GM18870 (cell line): Measurements from ENCODE around the gene RABAC1.
"Not testable (repeated sequence)": the region's sequence is repeated elsewhere in the genome, so short reads cannot be mapped to it uniquely, and the experiment has no call there.

ENCODE experiments used
- ATAC-seq: cut with Tn5 transposase; IDR thresholded peaks from one replicate; pipeline ENCODE4 v1.9.1; 2021; ENCODE audit warnings: moderate library complexity; ENCODE audit not compliant: unreplicated experiment

RABAC1 gene

DNA sequence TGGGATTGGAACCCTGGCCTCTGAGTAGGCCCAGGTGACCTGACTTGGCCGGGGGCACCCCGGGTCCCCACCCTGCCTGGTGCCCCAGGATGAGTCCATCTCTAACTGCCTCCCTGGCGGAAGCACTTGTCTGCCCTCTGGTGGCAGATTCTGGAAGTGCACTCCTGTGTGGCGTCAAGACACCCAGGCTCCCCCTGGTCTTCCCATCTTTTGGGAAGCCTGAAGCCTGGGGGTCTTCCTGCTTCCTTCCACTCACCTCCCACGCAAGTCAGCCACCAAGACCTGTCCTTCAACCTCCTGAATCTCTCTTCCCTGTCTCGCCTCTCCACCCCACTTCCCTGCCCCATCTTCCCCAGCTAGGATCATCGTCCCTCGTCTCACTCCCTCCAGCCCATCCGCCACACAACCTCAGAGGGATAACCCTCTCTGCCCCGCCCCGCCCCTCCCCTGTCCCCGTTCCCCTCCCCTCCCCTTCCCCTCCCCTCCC lies 7.4 kb downstream of the RABAC1 start:
- no peak for ATAC-seq

DNA sequence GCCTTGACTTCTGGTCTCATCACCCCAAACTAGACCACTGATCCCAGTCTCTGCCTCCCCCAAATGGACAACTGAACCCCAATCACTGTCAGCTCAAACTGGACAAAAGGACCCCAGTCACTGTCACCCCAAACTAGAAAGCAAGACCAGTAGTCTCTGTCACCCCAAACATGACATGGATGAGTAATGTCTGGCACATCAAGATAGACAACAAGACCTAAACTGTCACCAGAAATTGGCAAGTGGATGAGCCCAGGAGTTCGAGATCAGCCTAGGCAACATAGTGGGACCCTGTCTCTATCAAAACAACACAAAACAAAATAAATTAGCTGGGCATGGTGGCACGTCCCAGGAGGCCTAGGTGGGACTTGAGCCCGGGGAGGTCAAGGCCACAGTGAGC lies 12.0 kb downstream of the RABAC1 start:
- ATAC-seq = no peak

DNA sequence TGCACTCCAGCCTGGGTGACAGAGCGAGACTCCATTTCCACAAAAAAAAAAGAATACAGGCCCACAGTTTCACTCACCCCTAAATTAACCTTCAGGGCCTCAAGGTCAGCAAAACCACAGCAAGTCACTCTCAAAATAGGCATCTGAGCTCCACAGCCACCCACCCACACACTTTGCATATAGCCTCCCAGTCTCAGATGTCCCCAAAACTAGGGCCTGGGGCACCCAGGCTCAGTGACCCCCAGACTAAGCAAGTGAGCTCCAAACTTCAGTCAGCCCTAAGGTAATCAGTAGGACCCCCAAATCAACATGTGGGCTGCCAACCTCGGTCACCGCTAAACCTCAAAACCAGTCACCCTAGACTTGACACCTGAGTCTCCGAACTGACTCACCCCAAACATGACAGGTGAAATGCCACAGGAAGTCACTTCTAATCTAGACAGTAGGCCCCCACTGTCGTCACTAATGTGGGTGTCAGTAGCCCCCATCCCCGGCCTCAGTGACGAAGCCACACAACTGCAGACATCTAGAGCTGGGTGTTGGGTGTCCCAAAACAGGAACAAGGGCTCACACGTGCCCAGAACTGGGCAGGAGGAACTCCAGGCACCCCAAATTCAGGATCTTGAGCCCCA lies 13.9 kb downstream of the RABAC1 start:
- ATAC-seq = peak; percentile 81

DNA sequence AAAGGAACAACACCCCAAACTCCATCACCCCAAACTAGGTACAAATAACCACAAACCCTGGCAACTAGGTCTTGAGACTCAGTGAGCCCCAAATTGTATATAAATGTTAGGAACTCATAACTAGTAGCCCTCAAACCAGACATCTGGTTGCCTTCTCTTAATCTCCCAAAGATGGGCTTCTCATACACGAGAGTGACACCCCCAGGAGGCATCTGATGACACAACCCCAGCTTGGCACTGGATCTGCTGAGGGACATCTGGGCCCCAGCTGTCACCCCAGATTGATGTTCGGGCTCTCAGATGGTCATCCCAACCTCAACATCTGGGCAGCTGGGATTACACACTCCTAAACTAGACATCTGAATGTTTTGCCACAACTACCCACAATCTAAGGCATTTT lies 14.8 kb downstream of the RABAC1 start:
- no peak for ATAC-seq

DNA sequence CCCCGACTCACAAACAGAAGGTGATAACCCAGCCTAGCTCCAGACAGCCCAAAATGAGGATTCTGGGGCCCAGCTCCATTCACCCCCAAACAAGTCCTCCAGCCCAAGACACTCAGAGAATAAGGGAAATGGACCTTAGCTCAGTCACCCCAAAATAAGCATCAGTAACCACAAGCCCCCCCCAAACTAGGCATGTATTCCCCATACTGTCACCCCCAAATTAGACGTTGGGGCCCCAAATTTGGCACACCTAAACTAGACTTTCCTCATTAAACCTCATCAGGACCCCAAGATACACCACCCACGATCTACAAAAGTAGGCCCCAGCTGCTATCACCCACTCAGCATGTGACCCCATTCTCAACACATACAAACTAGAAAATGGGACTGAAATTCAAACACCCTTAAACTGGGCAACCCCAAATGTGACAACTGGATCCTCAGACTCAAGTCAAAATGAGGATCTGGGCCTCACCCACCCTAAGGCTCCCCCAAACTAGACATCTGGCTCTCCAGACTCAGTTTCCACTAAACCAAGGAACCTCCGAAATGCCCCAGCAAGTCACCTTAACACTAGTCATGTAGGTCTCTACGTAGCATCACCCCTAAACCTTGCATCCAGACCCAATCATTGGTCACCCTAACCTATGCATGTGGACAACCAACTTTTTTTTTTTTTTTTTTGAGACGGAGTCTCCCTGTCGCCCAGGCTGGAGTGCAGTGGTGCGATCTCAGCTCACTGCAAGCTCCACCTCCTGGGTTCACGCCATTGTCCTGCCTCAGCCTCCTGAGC lies 17.5 kb downstream of the RABAC1 start:
- no peak for ATAC-seq

DNA sequence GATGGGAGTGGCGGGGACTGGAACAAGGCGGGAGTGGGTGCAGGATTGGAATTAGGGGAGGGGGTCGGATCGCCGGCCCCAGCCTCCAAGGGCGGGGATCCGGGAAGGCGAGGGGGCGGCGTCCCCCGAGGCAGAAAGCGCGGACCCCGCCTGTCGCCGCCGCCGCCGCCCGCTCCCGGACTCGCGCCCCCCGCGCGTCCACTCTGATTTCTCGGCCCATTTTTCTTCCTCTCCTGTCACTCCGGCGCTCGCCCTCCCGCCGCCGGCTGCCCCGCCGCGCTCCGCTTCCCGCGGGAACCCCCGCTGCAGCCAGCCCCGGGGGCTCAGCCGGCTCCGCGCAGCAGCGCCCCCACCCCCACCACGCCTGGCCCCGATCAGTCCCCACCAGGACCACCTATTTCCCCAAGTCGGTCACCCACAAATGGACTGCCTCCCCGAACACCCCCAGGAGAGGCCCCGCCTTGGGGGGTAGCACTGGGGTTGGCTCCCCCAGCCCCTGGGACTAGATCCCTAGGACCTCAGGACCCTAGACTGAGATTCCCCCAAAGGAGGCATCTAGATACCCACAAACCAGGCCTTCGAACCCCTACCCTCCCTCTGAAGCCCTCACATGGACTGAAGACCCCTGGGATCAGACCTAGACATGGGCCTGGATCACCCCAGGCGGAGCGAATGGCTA lies 18.3 kb downstream of the RABAC1 start:
- ATAC-seq = no peak

DNA sequence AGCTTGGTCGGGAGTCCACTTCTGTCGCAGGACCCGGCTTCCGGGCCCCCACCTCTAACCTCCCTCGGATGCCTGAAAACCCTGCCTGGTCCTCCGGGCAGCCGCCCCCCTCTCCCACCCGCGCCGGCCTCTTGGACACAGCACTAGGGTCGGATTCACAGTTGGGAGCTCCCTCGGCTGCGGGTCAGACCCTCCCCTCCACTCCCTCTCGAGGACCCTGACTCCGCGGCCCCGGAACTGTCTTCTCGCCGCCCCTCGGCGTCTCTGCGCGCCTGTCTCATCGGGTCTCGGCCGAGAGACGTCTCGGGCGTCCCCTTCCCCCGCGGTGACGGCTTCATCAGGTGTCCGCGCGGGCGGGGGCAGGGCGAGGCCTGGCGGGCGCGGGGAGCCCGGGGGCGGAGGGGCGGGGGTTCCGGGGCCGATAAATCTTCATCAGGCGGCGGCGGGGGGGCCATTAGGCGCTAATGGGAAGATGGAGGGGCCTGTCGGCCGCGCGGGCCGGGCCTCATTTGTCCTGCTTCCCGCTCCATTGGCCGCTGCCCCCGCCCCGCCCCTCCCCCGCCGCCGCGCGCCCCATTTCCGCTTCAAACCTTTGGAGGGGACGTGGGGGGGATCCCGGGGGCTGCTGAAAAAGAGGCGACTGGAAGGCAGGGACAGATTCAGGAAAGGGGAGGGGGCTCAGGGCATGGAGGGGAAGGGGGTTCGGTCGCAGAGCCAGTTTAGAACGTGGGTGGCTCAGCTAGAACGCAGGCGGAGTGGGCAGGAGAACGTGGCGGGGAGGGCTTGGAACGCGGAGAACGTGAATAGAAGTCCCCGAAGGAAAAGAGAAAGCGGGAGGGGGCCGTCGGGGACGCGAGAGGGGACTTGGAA lies 19.0 kb downstream of the RABAC1 start:
- ATAC-seq = no peak

DNA sequence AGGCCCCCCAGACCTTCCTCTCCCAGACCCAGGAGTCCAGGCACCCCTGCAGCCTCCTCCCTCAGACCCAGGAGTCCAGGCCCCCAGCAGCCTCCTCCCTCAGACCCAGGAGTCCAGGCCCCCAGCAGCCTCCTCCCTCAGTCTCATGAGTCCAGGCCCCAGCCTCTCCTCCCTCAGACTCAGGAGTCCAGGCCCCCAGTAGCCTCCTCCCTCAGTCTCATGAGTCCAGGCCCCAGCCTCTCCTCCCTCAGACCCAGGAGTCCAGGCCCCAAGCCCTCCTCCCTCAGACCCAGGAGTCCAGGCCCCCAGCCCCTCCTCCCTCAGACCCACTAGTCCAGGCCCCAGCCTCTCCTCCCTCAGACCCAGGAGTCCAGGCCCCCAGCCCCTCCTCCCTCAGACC lies 19.9 kb downstream of the RABAC1 start:
- ATAC-seq = not testable (repeated sequence)

DNA sequence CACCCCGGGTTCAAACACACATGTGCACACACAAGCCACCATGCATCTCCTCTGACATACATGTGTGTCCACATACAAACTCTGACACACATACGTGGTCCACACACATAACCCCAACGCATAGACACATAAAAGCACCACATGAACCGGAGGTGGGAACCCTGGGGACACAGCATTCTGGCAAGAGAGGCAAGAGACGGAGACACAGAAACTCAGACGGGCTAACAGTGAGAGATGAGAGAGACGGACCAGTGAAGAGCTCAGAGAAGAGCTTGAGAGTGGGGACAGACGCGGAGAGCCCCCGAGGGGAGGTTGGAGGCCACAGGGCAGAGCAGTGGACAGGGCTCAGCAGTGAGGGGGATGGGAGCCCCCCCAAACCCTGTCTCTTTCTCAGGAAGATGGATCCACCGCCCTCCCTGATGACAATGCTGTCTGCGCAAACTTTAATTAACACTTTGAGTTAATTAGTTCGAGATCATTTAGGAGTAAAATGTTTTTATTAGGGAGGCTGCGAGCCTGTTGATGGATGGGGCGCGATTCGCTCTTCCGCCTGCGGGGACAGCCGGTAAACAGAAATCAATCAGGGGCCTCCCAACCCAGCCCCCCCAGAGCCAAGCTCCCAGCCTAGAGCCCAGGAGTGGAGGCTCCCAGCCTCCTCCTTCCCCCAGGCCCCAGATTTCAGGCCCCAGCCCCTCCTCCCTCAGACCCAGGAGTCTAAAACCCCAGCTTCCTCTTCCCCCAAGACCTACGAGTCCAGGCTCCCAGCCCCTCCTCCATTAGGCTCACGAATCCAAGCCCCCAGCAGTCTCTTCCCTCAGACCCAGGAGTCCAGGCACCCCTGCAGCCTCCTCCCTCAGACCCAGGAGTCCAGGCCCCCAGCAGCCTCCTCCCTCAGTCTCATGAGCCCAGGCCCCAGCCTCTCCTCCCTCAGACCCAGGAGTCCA lies 21.3 kb downstream of the RABAC1 start:
- ATAC-seq = no peak

DNA sequence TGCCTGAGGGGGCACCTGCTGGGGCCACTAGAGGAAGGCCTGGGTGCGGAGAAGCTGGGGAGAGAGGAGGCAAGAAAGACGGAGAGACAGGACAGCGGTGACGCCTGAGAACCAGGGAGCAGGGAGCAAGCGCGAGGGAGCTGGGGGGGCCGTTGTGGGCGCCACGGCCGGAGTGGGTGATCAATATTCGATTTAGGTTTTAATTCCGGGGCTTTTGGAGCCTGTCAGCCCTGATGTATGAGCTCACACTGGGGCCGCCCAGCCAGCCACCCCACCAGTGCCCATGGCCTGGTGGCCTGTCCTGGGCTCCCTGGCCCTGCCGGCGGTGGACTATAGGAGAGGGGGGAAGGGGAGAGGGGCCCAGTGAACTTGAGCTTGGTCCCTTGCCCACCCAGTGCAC lies 22.2 kb downstream of the RABAC1 start:
- ATAC-seq = no peak

DNA sequence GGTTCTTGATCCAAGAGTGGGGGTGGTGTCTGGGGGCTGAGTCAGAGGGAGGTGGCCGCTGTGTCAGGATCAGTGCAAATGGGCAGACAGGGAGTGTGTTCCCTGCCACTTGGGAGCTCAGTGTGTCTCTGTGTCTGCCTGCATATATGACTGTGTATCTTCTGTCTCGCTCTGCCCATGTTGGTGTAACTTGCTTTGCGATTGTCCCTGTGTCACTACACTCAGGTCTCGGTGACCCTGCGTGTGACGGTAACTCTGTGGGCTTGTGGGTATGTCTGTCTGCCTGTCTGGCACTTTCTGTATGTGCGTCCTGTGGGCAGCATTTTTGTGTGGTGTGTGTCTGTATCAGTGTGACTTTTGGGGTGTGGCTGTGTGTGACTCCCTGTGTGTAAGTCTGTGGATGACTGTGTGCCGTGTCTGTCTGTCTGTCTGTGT lies 22.7 kb downstream of the RABAC1 start:
- no peak for ATAC-seq

DNA sequence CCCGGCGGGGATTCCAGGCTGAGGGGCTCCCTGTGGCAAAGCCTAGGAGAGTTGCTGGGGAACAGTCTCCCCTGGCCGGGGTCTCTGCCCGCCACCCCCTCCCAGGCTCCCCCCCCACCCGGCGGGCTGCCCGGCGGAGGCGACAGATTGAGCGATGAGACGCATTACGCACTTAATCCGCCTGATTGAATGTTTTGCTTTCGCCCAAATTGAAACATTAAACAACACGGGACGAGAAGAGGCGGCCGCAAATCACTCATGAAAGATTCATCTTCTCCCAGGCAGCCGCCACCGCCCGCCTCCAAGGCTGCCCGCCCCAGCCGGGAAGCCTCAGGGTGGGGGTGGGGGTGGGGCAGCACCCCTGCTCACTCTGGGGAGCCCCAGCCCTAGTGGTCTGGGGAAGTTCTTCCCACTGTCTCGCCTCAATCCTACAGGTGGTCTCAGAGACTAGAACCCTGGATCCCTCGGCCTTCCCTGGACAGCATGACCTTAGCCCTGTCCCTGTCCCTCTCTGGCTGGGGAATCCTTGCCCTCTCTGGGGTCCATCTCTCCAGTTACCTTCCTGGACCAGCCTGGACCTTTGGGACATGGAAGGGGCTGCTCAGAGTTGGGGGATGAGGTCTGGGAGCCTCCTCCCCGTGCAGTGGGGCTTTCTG lies 23.2 kb downstream of the RABAC1 start:
- ATAC-seq = no peak

DNA sequence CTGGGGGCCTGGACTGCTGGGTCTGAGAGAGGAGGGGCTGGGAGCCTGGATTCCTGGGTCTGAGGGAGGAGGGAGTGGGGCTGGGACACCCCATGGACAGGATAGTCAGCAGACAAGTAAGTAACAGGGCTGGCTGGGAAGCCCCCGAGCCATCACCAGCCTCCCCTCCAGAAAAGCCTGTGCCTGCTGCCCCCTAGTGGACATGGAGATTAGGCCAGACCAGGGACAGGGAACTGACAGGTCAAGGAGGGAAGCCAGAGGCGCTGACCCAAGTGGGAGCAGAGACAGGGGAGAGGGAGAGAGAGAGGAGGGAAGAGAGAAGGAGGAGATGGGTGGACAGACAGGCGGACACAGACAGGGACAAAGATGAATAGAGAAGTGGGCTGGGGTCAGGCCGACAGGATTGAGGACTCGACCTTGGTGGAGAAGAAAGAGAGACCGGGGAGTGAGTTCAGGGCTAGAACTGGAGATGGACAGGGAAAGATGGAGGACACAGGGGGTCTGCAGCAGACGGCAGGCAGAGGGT lies 24.2 kb downstream of the RABAC1 start:
- no peak for ATAC-seq

DNA sequence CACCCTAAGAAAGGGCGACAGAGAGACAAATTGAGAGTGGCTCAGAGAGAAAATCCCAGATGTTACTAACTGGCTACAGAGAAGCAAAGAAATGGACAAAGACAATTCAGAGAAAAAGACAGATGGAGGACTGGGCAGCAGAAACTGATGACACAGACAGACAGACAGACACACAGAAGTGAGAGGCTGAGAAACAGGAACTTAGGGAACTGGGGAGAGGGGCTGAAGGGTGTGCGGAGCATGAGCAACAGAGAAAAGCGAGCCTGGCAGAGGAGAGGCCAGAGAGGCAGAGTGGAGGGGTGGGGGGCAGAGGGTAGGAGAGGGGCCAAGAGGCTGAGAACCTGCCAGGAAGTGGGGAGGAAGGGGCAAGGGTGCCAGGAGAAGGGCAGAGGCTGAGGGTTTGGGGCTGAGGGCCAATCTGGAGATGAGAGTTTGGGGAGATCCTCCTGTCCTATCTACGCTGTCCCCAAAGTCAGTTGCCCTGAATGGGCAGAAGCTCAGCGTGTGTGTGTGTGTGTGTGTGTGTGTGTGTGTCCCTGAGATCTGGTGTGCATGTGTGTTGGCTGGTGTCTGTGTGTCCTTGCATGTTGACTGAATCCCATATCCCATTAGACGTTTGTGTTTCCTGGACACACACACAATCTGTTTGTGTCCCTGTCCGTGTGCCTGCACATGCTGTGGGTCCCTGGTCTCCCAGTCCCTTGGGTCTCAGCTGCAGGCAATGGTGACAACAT lies 25.3 kb downstream of the RABAC1 start:
- no peak for ATAC-seq

DNA sequence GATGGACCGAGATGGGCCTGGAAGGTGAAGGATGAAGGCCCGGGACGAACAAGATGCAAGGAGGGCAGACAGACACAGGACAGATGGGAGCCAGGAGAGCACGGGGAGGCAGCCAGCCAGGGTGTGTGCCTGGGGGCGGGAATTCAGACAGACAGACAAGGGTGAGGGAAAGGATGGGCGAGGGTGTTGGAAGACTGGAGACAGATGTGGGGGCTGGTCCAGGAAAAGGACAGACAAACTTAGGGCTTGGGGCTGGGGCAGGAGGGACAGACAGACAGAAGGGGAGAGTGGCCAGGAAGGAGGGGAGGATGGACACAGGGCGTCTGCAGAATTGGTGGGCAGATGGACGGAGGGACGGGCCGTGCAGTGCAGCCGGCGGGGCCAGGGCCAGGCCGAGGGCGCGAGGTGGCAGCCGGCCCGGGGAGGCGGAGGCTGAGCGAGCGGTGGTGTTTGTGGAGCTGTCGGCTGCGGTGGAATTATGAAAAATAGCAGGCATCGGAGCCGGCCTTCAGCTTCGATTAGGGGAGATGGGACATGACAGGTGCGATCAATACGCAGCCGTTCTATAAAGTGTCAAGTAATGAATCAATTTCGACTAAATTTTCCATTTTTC lies 26.3 kb downstream of the RABAC1 start:
- ATAC-seq = no peak

DNA sequence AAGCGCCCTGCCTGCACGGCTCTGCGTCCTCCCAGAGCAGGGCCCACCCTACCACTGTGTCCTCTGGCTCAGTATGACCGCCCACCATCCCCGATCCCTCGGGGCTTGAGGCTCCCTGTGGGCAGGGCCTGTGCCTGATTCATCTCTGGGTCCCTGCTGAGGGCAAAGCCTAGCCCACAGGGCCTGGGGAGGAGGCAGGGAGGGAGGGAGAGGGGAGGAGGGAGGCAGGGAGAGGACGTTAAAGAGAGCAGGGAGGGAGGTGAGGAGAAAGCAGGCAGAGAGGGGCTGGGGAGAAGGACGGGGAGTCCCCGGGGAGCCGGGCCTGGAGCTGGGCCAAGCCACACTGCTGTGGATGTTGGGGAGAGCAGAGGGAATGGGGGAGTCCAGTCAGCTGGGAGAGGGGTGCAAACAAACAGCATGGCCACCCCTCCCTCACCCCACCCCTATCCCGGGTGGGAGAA lies 26.8 kb downstream of the RABAC1 start:
- no peak for ATAC-seq

DNA sequence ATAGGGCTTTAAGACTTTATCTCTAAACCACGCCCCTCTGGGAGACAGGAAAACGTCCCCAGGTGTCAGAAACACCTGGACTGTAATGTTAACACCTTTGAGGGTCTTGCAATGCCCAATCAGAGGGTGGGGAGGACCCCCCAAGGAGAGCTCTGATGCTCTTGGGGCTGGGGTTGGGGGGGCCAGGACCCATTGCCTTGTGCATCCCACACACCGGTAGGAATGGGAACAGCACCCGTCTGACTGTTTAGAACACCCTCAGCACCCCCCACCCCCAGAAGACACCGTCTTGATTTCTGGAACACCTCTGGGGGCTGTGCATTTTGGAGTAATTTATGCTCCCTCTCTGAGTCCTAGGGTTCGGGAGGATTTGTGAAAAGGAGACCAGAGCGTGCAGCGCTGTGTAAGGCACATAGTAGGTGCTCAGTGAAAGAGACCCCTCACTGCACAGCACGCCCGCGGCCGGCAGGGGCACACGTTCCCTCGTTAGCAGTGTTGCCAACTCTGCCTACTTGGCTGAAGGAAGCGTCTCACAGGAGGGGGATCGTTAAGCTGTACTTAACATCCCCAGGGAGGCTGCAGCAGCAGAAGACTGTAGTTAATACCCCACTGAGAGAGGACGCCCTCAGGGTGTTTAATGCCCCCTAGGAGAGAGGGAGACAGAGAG lies 28.1 kb downstream of the RABAC1 start:
- no peak for ATAC-seq
